ENCODE results near the gene SHISAL2B.

Gene SHISAL2B

DNA sequence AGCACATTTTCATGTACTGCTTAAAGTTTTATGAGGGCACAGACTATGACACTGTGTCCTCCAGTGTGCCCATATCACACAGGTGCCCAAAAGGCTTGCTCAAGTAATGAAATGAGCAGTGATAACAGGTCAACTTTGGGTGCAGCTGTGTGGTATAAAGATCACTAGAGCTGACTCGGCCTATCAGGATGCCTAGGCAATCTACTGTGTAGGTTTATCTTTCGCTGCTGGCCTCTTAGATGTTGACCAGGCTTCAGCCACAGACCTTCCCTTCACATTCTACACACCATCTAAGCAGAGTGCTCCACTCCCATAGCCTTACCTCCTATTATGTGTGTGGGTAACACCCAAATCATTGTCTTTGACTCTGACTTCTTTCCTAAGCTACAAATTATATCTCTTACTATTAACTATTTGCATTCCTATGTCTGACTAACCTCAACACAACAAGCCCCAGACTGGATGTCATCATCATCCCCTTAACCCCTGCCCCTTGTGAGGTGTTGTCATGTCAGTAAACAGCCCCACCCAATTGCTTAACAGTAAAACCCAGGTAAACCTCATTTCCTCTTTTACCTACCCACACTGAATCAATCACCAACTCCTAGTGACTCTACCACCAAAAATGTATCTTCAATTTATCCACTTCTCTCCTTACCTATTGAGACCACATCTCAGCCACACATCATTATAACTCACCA is 75.7 kb downstream of the SHISAL2B start:
- no peak overlapping the region for H3K27ac ChIP-seq
- TF ChIP-seq CTCF (IDR thresholded peaks at IDR 0.05) (no peak), ZFX (IDR thresholded peaks at IDR 0.05; ENCODE audit: borderline replicate concordance) (no peak)

- TF ChIP-seq CTCF (IDR thresholded peaks at IDR 0.05) (no peak), ZFX (IDR thresholded peaks at IDR 0.05; ENCODE audit: borderline replicate concordance) (no peak)
- no peak overlapping the region for H3K27ac ChIP-seq
These were observed 76.6 kb downstream of the SHISAL2B start for GRCh38 chr5:64766941-64767340.
